KMS-11 (cell line): ENCODE measurements around the gene OSBPL9.

Experiments
- H2AFZ ChIP-seq: fragments of 200-600 bp; sonication (generic); 2 replicates; pipeline ENCODE4 v1.6.1; 2016; ENCODE audit warnings: antibody characterized with exemption, mixed run types, low read depth
- H3K27ac ChIP-seq: fragments of 200-600 bp; sonication (generic); 2 replicates; pipeline ENCODE4 v1.6.1; 2016; ENCODE audit warnings: mild to moderate bottlenecking, mixed run types
- H3K27me3 ChIP-seq: fragments of 200-600 bp; sonication (generic); 2 replicates; pipeline ENCODE4 v1.6.1; 2017; ENCODE audit warnings: mild to moderate bottlenecking, low read depth, mixed run types, moderate library complexity; ENCODE audit not compliant: insufficient read depth
- H3K36me3 ChIP-seq: fragments of 200-600 bp; sonication (generic); 2 replicates; pipeline ENCODE4 v1.6.1; 2017; ENCODE audit warnings: mild to moderate bottlenecking, mixed run types; ENCODE audit not compliant: insufficient read depth
- H3K4me1 ChIP-seq: fragments of 200-600 bp; sonication (generic); 2 replicates; pipeline ENCODE4 v1.6.1; 2016; ENCODE audit warnings: mild to moderate bottlenecking, low read depth, mixed run types; ENCODE audit not compliant: poor library complexity, severe bottlenecking
- H3K4me2 ChIP-seq: fragments of 200-600 bp; sonication (generic); 2 replicates; pipeline ENCODE4 v1.7.0; 2016; ENCODE audit warnings: mild to moderate bottlenecking, mixed run types
- H3K4me3 ChIP-seq: fragments of 200-600 bp; sonication (generic); IDR thresholded peaks from 2 replicates; pipeline ENCODE4 v1.6.1; 2017; ENCODE audit warnings: low read depth, low read length, mixed read lengths; ENCODE audit not compliant: insufficient read depth
- H3K79me2 ChIP-seq: fragments of 200-600 bp; sonication (generic); 2 replicates; pipeline ENCODE4 v1.6.1; 2016; ENCODE audit warnings: low read depth, mixed run types; ENCODE audit not compliant: insufficient read depth
- H3K9ac ChIP-seq: fragments of 200-600 bp; sonication (generic); 2 replicates; pipeline ENCODE4 v1.6.1; 2016; ENCODE audit warnings: mild to moderate bottlenecking, mixed run types
- H4K20me1 ChIP-seq: fragments of 200-600 bp; sonication (generic); 2 replicates; pipeline ENCODE4 v1.6.1; 2016; ENCODE audit warnings: mild to moderate bottlenecking, mixed run types; ENCODE audit not compliant: insufficient read depth
- CTCF ChIP-seq: fragments of 200-600 bp; sonication (generic); conservative IDR thresholded peaks from 2 replicates; pipeline ENCODE4 v1.6.1; 2017; ENCODE audit warnings: low read depth, mild to moderate bottlenecking, antibody characterized with exemption, low read length, moderate library complexity, mixed read lengths

Gene OSBPL9

GRCh38 chr1:51635615-51636014, 18.7 kb downstream of the OSBPL9 start:
- Histone ChIP-seq H3K27ac (no peak overlapping the region), H3K36me3 (no peaks in the 10 kb centered on the region), H2AFZ (no peak overlapping the region), H3K4me3 (no peak overlapping the region), H3K9ac (no peak overlapping the region), H3K27me3 (no peaks in the 10 kb centered on the region), H3K4me2 (no peak overlapping the region), H3K79me2 (no peaks in the 10 kb centered on the region), H4K20me1 (no peaks in the 10 kb centered on the region), H3K4me1 (no peaks in the 10 kb centered on the region)
- no peak for TF ChIP-seq CTCF

- no peaks in the 10 kb centered on the region for H3K4me1 ChIP-seq
- H3K27me3 ChIP-seq, result no peaks in the 10 kb centered on the region
- no peak overlapping the region for H3K4me2 ChIP-seq
- no peaks in the 10 kb centered on the region for H3K36me3 ChIP-seq
- no peaks in the 10 kb centered on the region for H4K20me1 ChIP-seq
- no peak overlapping the region for H2AFZ ChIP-seq
- H3K27ac ChIP-seq, result no peak overlapping the region
- H3K9ac ChIP-seq, result no peak overlapping the region
- no peak for TF ChIP-seq CTCF
- H3K79me2 ChIP-seq, result no peaks in the 10 kb centered on the region
- H3K4me3 ChIP-seq, result no peak overlapping the region
These were observed 19.3 kb downstream of the OSBPL9 start for GRCh38 chr1:51636191-51636590.

- Histone ChIP-seq H3K79me2 (no peaks in the 10 kb centered on the region), H3K27me3 (no peaks in the 10 kb centered on the region), H3K4me3 (no peak overlapping the region), H3K4me2 (no peak overlapping the region), H4K20me1 (no peaks in the 10 kb centered on the region), H3K36me3 (no peaks in the 10 kb centered on the region), H3K27ac (no peak overlapping the region), H2AFZ (no peak overlapping the region), H3K9ac (no peak overlapping the region), H3K4me1 (no peaks in the 10 kb centered on the region)
- no peak for TF ChIP-seq CTCF
These were observed 20.1 kb downstream of the OSBPL9 start for GRCh38 chr1:51636764-51637522.

DNA sequence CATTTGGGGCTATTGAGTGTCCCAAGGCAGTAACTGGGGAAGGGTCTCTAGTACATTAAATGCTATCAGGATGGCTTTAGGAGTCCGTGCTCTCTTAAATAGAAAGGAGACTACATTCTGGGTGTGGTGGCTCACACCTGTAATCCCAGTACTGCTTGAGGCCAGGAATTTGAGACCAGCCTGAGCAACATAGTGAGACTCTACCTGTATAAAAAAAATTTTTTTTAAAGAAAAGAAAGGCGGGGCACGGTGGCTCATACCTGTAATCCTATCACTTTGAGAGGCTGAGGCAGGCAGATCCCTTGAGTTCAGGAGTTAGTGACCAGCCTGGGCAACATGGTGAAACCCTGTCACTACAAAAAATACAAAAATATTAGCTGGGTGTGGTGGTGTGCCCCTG, 21.5 kb downstream of the OSBPL9 start:
- Histone ChIP-seq H3K27me3 (no peaks in the 10 kb centered on the region), H4K20me1 (no peaks in the 10 kb centered on the region), H3K36me3 (no peaks in the 10 kb centered on the region), H3K79me2 (no peaks in the 10 kb centered on the region), H2AFZ (no peak overlapping the region), H3K4me1 (no peaks in the 10 kb centered on the region), H3K4me2 (no peak overlapping the region), H3K4me3 (no peak overlapping the region), H3K27ac (no peak overlapping the region), H3K9ac (no peak overlapping the region)
- TF ChIP-seq CTCF, result no peak
